Activated naive CD8-positive, alpha-beta T cell treated with anti-CD3 and anti-CD28 coated beads, Interleukin-2, amount 10 ng/mL, durations not matched to agents 7 days and 5 days (primary cell): ENCODE data around the gene THADA. TPM values are rescaled to one million over a fixed set of nuclear protein-coding genes. Genes with fewer than 3 reads are reported as not detected.
"Not testable (repeated sequence)": the region's sequence is repeated elsewhere in the genome, so short reads cannot be mapped to it uniquely, and the experiment has no call there.

Experiments used
- ATAC-seq: fragments of 150-1000 bp; cut with Tn5 transposase; one replicate; pipeline ENCODE4 v1.10.0; 2021; ENCODE audit warnings: low read depth, moderate library complexity
- POLR2A ChIA-PET: fragments of 350-600 bp; sonication (Branson Sonifier 250); formaldehyde crosslinking; loops from one replicate; lab custom pipeline; 2021; ENCODE audit warnings: antibody characterized with exemption; lab: Charles Lee
- DNase-seq: peaks from one replicate; pipeline ENCODE4 v3.0.0; 2021
- H3K27ac Mint-ChIP-seq: one replicate; pipeline ENCODE4 v1.8.0; 2022; ENCODE audit warnings: mild to moderate bottlenecking, mixed read lengths
- H3K27me3 Mint-ChIP-seq: one replicate; pipeline ENCODE4 v1.8.0; 2022; ENCODE audit warnings: mild to moderate bottlenecking, moderate library complexity, mixed read lengths
- H3K36me3 Mint-ChIP-seq: one replicate; pipeline ENCODE4 v1.8.0; 2021; ENCODE audit warnings: mild to moderate bottlenecking, mixed read lengths
- H3K4me1 Mint-ChIP-seq: one replicate; pipeline ENCODE4 v1.8.0; 2021; ENCODE audit warnings: mixed read lengths
- H3K4me3 Mint-ChIP-seq: one replicate; pipeline ENCODE4 v1.8.0; 2022; ENCODE audit warnings: mild to moderate bottlenecking, moderate library complexity, mixed read lengths
- H3K9me3 Mint-ChIP-seq: one replicate; pipeline ENCODE4 v1.8.0; 2021; ENCODE audit warnings: mixed read lengths
- total RNA-seq, 2 experiments: library from RNA; stranded (reverse); gene quantifications; one replicate each; pipeline ENCODE4 v1.2.3, GENCODE V29; 2021

Gene THADA
- total RNA-seq, 2 experiments from 2014 or later, result 30.5 to 30.8 TPM

DNA sequence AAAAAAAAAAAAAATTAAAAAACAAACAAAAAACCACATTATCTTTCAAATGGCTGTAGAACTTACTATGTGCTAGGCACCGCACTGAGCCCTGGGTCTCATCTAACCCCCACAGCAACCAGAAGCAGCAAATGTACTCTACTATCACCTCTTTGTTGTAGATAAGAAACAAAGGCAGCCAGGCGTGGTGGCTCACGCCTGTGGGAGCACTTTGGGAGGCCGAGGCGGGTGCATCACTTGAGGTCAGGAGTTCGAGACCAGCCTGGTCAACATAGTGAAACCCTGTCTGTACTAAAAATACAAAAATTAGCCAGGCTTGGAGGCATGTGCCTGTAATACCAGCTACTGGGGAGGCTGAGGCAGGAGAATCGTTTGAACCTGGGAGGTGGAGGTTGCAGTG is 406.0 kb downstream of the THADA start:
- ATAC-seq, H3K27ac Mint-ChIP-seq, H3K9me3 Mint-ChIP-seq, H3K27me3 Mint-ChIP-seq, DNase-seq, H3K4me3 Mint-ChIP-seq, H3K36me3 Mint-ChIP-seq: not testable (repeated sequence)
- POLR2A ChIA-PET, result interaction anchor here (0.7 to 8.4 kb wide), 4 partner anchors 15 to 32 kb away, joined by 6 to 238 read pairs (median 38); partner anchors contain the start of gene ZFP36L2
- peaks cover 45% of the 10 kb centered on the region for H3K4me1 Mint-ChIP-seq

GRCh38 chr2:43188561-43189386 is 407.1 kb downstream of the THADA start:
- H3K4me3 Mint-ChIP-seq, result no peak overlapping the region
- peak overlapping the region; percentile 43 for H3K27ac Mint-ChIP-seq
- no peaks in the 10 kb centered on the region for H3K27me3 Mint-ChIP-seq
- POLR2A ChIA-PET, result interaction anchor here (0.7 to 4.3 kb wide), 5 partner anchors 14 to 38 kb away, joined by 3 to 33 read pairs (median 6); no protein-coding TSS in a partner anchor
- peaks cover 2% of the 10 kb centered on the region for H3K36me3 Mint-ChIP-seq
- no peak for ATAC-seq
- H3K9me3 Mint-ChIP-seq, result no peaks in the 10 kb centered on the region
- peaks cover 42% of the 10 kb centered on the region for H3K4me1 Mint-ChIP-seq
- no peak for DNase-seq

DNA sequence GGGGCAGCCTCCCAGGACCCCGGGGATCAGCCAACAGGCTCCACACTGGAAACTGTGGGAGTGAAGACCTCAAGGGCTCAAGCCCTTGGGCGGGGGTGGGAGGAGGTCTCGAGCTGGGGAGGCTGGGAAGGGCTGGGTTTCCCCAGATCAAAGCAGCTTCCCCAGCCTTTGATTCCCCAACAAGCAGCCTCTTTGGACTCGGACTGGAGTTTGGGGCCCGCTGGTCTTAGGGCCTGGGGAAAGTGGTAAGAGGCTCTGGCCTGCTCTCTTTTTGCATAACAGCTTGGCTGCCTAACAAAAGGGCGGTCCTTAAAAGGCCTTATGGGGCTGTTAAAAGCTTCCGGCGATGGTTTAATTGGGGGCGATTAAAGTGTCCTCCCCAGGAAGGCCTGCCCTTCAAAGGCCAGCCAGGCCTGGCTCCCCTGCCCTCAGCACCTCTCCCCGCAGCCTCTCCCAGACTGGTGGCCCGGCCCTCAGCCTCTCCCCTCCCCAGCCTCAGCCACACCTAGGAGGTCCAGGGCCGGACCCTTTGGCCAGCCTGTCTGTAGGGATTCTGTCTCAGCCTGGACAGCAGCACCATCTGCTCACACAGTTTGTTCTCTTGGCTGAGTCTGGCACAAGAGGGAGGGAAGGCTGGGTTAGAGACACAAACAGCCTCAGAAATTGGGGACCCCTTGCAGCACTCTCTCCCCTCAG is 409.0 kb downstream of the THADA start:
- Mint-ChIP-seq H3K27me3 (no peaks in the 10 kb centered on the region), H3K27ac (peak overlapping the region; percentile 28), H3K4me3 (no peak overlapping the region), H3K36me3 (peaks cover 2% of the 10 kb centered on the region), H3K4me1 (peaks cover 27% of the 10 kb centered on the region), H3K9me3 (no peaks in the 10 kb centered on the region)
- DNase-seq, result no peak
- ATAC-seq, result no peak
- POLR2A ChIA-PET, result interaction anchor here (0.6 to 4.3 kb wide), 5 partner anchors 8 to 40 kb away, joined by 3 to 33 read pairs (median 7); no protein-coding TSS in a partner anchor

GRCh38 chr2:43186321-43186678 is 409.5 kb downstream of the THADA start:
- H3K27ac Mint-ChIP-seq, result peak overlapping the region; percentile 7
- H3K9me3 Mint-ChIP-seq, result no peaks in the 10 kb centered on the region

GRCh38 chr2:43185146-43185545 is 410.7 kb downstream of the THADA start:
- H3K4me3 Mint-ChIP-seq, result peak overlapping the region; percentile 31
- ATAC-seq, result no peak
- peaks cover 23% of the 10 kb centered on the region for H3K4me1 Mint-ChIP-seq
- no peak for DNase-seq
- peaks cover 2% of the 10 kb centered on the region for H3K36me3 Mint-ChIP-seq
- peak overlapping the region; percentile 72 for H3K27ac Mint-ChIP-seq
- POLR2A ChIA-PET, result interaction anchor here (1.0 to 4.3 kb wide), 2 partner anchors 9 to 35 kb away, joined by 4 to 33 read pairs; no protein-coding TSS in a partner anchor
- H3K27me3 Mint-ChIP-seq, result no peaks in the 10 kb centered on the region
- H3K9me3 Mint-ChIP-seq, result no peaks in the 10 kb centered on the region

More at GRCh38 chr2:43186321-43186678, 409.5 kb downstream of the THADA start:
- POLR2A ChIA-PET, result interaction anchor here (2.5 to 4.3 kb wide), 3 partner anchors 9 to 34 kb away, joined by 7 to 33 read pairs (median 24); no protein-coding TSS in a partner anchor
- H3K36me3 Mint-ChIP-seq, result peaks cover 2% of the 10 kb centered on the region
- H3K4me1 Mint-ChIP-seq, result peaks cover 23% of the 10 kb centered on the region
- DNase-seq (no peak), ATAC-seq (no peak)
- H3K27me3 Mint-ChIP-seq, result no peaks in the 10 kb centered on the region
- no peak overlapping the region for H3K4me3 Mint-ChIP-seq

DNA sequence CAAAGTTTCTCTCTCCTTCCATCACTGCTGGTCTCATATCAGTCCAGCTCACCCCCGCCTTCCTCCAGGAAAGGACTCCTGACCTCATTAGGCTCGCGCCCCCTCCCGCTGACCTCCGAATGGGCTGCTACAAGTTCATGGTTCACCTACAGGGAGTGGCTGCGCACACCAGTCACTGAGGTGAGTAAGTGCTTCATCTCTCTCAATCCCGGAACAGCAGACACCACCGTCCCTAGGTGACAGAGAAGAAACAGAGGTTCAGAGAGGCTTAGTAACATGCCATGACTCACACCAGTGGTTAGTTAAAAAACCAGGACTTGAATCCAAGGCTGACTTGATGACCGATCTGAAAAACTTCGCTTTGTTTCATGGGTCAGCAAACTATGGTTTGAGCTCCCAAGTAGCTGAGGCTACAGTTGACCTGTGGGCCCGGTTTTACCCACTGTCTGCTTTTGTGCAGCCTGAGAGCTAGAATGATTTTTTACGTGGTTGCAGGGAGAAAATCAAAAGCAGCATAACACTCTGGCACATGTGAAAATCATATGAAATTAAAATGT is 411.4 kb downstream of the THADA start:
- Mint-ChIP-seq H3K9me3 (no peaks in the 10 kb centered on the region), H3K4me1 (peaks cover 23% of the 10 kb centered on the region), H3K36me3 (peaks cover 2% of the 10 kb centered on the region), H3K4me3 (peak overlapping the region; percentile 19), H3K27me3 (no peaks in the 10 kb centered on the region), H3K27ac (peak overlapping the region; percentile 89)
- no peak for DNase-seq
- ATAC-seq, result peak; percentile 87
- POLR2A ChIA-PET, result interaction anchor here (1.0 to 1.1 kb wide), 2 partner anchors 10 to 36 kb away, joined by 3 to 4 read pairs; no protein-coding TSS in a partner anchor

GRCh38 chr2:43183743-43184142 is 412.1 kb downstream of the THADA start:
- POLR2A ChIA-PET, result interaction anchor here (1.1 to 1.5 kb wide), 2 partner anchors 35 to 36 kb away, joined by 3 read pairs; no protein-coding TSS in a partner anchor
- no peaks in the 10 kb centered on the region for H3K27me3 Mint-ChIP-seq
- H3K4me1 Mint-ChIP-seq, result peaks cover 23% of the 10 kb centered on the region
- H3K36me3 Mint-ChIP-seq, result peaks cover 2% of the 10 kb centered on the region
- no peaks in the 10 kb centered on the region for H3K9me3 Mint-ChIP-seq
- no peak overlapping the region for H3K27ac Mint-ChIP-seq
- H3K4me3 Mint-ChIP-seq, result no peak overlapping the region
- ATAC-seq (no peak), DNase-seq (no peak)

DNA sequence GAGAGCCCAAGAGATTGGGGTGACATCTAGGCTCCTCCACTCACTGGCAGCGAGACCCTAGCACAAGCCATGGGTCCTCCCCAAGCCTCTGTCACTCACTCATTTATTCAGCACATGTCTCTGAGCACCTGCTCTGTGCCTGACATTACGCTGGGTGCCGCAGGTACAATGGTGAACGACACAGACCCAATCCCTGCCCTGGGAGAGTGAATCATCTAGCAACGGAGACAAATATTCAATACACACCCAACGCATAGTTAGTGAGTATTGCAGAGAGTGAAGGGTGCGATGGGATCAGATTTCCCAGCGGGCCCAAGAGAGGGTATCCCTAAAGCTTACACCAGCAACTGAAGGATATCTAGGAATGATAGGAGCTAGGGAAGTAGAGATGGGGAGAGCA is 414.9 kb downstream of the THADA start:
- peak overlapping the region; percentile 62 for H3K27ac Mint-ChIP-seq
- no peaks in the 10 kb centered on the region for H3K9me3 Mint-ChIP-seq
- H3K4me1 Mint-ChIP-seq, result peaks cover 25% of the 10 kb centered on the region
- no peak overlapping the region for H3K4me3 Mint-ChIP-seq
- H3K27me3 Mint-ChIP-seq, result no peaks in the 10 kb centered on the region
- DNase-seq (no peak), ATAC-seq (no peak)
- POLR2A ChIA-PET, result interaction anchor here (0.9 to 28.7 kb wide), 2 partner anchors 14 to 40 kb away, joined by 3 to 585 read pairs; partner anchors contain the start of gene ZFP36L2
- H3K36me3 Mint-ChIP-seq, result peaks cover 10% of the 10 kb centered on the region

Other genes with a start within 250 kb of the THADA start
- 1 to 10 TPM; 1.2 to 1.9 TPM for gene PLEKHH2, start 41.2 kb upstream of the THADA start, total RNA-seq
- not detected for gene C1GALT1C1L, start 80.4 kb upstream of the THADA start, total RNA-seq
- 1 to 10 TPM; 3.9 to 6.1 TPM for gene DYNC2LI1, start 178.0 kb upstream of the THADA start, total RNA-seq
- not detected for gene ABCG5, start 242.8 kb upstream of the THADA start, total RNA-seq
- gene ABCG8, start 242.9 kb upstream of the THADA start, total RNA-seq, result not detected